Activated CD8-positive, alpha-beta T cell treated with anti-CD3 and anti-CD28 coated beads for 36 hours (primary cell): ENCODE measurements around the gene RNLS. TPM values are rescaled to one million over a fixed set of nuclear protein-coding genes. Genes with fewer than 3 reads are reported as not detected.

ENCODE experiments used
- ATAC-seq: fragments of 200-7000 bp; cut with Tn5 transposase; one replicate; pipeline ENCODE4 v1.10.0; 2021; ENCODE audit warnings: mild to moderate bottlenecking, moderate library complexity
- CTCF ChIA-PET: fragments of 350-600 bp; sonication (Branson Sonifier 250); formaldehyde crosslinking; loops from one replicate; lab custom pipeline; 2021; ENCODE audit warnings: antibody characterized with exemption; lab: Charles Lee
- POLR2A ChIA-PET: fragments of 350-600 bp; sonication (Branson Sonifier 250); formaldehyde crosslinking; loops from one replicate; lab custom pipeline; 2021; ENCODE audit warnings: antibody characterized with exemption; lab: Charles Lee
- DNase-seq: peaks from one replicate; pipeline ENCODE4 v3.0.0-alpha.2; 2020
- H3K27ac Mint-ChIP-seq: one replicate; pipeline ENCODE4 v1.8.0; 2021; ENCODE audit warnings: mild to moderate bottlenecking, mixed read lengths
- H3K27me3 Mint-ChIP-seq: one replicate; pipeline ENCODE4 v1.8.0; 2021; ENCODE audit warnings: mixed read lengths
- H3K36me3 Mint-ChIP-seq: one replicate; pipeline ENCODE4 v1.8.0; 2021; ENCODE audit warnings: low read depth, mixed read lengths
- H3K4me1 Mint-ChIP-seq: one replicate; pipeline ENCODE4 v1.8.0; 2021; ENCODE audit warnings: low read depth, mixed read lengths
- H3K4me3 Mint-ChIP-seq: one replicate; pipeline ENCODE4 v1.8.0; 2021; ENCODE audit warnings: mild to moderate bottlenecking, moderate library complexity, mixed read lengths
- H3K9me3 Mint-ChIP-seq: one replicate; pipeline ENCODE4 v1.8.0; 2021; ENCODE audit warnings: mixed read lengths
- CTCF ChIP-seq: fragments of 200-600 bp; IDR thresholded peaks from one replicate; pipeline ENCODE4 v1.8.0; 2022; ENCODE audit warnings: antibody characterized with exemption, mild to moderate bottlenecking
- intact Hi-C: fragments of 100-400 bp; cut with micrococcal nuclease; formaldehyde crosslinking; loops from one replicate; pipeline ENCODE4 v1.10.0; 2022
- total RNA-seq, 2 experiments: library from RNA; stranded (reverse); gene quantifications; one replicate each; pipeline ENCODE4 v1.2.3, GENCODE V29; 2021

Gene RNLS
- total RNA-seq, 2 experiments from 2014 or later: 4.5 TPM

DNA sequence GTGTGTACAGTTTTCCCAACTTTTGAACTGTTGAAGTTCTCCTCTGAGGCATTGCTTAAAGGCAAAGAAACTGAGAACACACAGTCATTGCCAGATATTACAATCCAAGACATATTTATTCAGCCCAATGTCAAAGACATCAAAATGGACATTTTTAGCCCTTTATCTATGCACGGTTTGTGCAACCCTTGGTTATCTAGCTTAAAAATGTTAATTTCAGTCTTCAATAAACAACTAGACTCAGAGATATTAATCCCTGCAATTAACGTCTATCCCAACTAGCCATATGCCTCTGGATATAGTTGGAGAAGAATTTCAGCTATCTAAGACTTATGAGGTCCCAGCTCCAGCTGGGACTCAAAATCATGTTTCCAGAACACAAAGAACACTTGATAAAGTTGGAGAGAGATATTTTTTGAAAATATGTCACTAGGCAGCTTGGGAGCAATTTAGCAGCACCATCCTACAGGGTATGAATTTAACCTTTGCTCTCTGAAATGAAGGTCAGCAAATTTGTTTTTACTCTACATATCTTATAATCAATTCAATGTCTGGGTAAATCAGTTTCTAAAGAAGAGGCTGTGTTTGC lies 357.0 kb downstream of the RNLS start:
- ChIA-PET POLR2A (no interaction called here), CTCF (no interaction called here)
- Mint-ChIP-seq H3K9me3 (no peaks in the 10 kb centered on the region), H3K4me1 (no peaks in the 10 kb centered on the region), H3K4me3 (no peak overlapping the region), H3K27ac (no peak overlapping the region), H3K36me3 (no peaks in the 10 kb centered on the region), H3K27me3 (no peaks in the 10 kb centered on the region)
- DNase-seq (no peak), ATAC-seq (no peak)
- TF ChIP-seq CTCF: no peak
- intact Hi-C loops: no loop called here

Other genes starting within 250 kb of the RNLS start
- gene LIPJ, start 3.4 kb upstream of the RNLS start, total RNA-seq: not detected
- gene LIPF, start 81.1 kb upstream of the RNLS start, total RNA-seq: not detected
- not detected for gene LIPK, start 122.9 kb upstream of the RNLS start, total RNA-seq
- not detected for gene LIPN, start 176.7 kb upstream of the RNLS start, total RNA-seq
- gene LIPM, start 219.4 kb upstream of the RNLS start, total RNA-seq: not detected